PC-9 (cell line): ENCODE data around the gene STXBP5. TPM values are rescaled to one million over a fixed set of nuclear protein-coding genes. Genes with fewer than 3 reads are reported as not detected.

ENCODE experiments used
- BruUV-seq: library from RNA; stranded (reverse); fragments of 400-500 nt; replicated peaks from 2 replicates; lab custom pipeline; 2021; lab: Mats Ljungman, UMichigan
- CTCF ChIA-PET: fragments of 300-600 bp; sonication (Branson Sonifier 250); formaldehyde crosslinking; loops from one replicate; lab custom pipeline; 2022; ENCODE audit warnings: antibody characterized with exemption; lab: Charles Lee
- POLR2A ChIA-PET: fragments of 300-600 bp; sonication (Branson Sonifier 250); formaldehyde crosslinking; loops from one replicate; lab custom pipeline; 2022; ENCODE audit warnings: antibody characterized with exemption; ENCODE audit not compliant: unreplicated experiment; lab: Charles Lee
- DNase-seq, 2 experiments: peaks; one replicate each; pipeline versions ENCODE4 v3.0.0 to v3.0.0-alpha.2; 2015 to 2022; ENCODE audit warnings: mixed read lengths in 1 of 2
- H2AFZ ChIP-seq: fragments of 200-600 bp; sonication (generic); 2 replicates; pipeline ENCODE4 v1.8.1; 2017; ENCODE audit warnings: antibody characterized with exemption
- H3F3A ChIP-seq: fragments of 200-600 bp; sonication (generic); 2 replicates; pipeline ENCODE4 v1.8.1; 2017; ENCODE audit warnings: antibody characterized with exemption, mild to moderate bottlenecking, low read depth; ENCODE audit not compliant: insufficient read depth
- H3K27ac ChIP-seq: fragments of 200-600 bp; sonication (generic); 2 replicates; pipeline ENCODE4 v1.6.1; 2016; ENCODE audit warnings: mixed run types
- H3K27me3 ChIP-seq: fragments of 200-600 bp; sonication (generic); 2 replicates; pipeline ENCODE4 v1.6.1; 2016; ENCODE audit warnings: low read depth, mixed run types; ENCODE audit not compliant: insufficient read depth
- H3K36me3 ChIP-seq: fragments of 200-600 bp; sonication (generic); 2 replicates; pipeline ENCODE4 v1.6.1; 2016; ENCODE audit warnings: low read depth, mixed run types
- H3K4me1 ChIP-seq: fragments of 200-600 bp; sonication (generic); replicated peaks from 2 replicates; pipeline ENCODE4 v1.6.1; 2016; ENCODE audit warnings: mixed run types; ENCODE audit not compliant: insufficient read depth
- H3K4me2 ChIP-seq: fragments of 200-600 bp; sonication (generic); 2 replicates; pipeline ENCODE4 v1.6.1; 2017; ENCODE audit warnings: mixed run types
- H3K4me3 ChIP-seq: fragments of 200-600 bp; sonication (generic); 2 replicates; pipeline ENCODE4 v1.6.1; 2016; ENCODE audit warnings: mixed run types
- H3K79me2 ChIP-seq: fragments of 200-600 bp; sonication (generic); 2 replicates; pipeline ENCODE4 v1.6.1; 2017; ENCODE audit warnings: low read depth, mixed run types
- H3K9me2 ChIP-seq: fragments of 200-600 bp; sonication (generic); 2 replicates; pipeline ENCODE4 v1.8.1; 2017; ENCODE audit warnings: mild to moderate bottlenecking; ENCODE audit not compliant: insufficient read depth
- H3K9me3 ChIP-seq: fragments of 200-600 bp; sonication (generic); 2 replicates; pipeline ENCODE4 v1.8.1; 2016; ENCODE audit warnings: low read depth; ENCODE audit not compliant: insufficient read depth
- H4K20me1 ChIP-seq: fragments of 200-600 bp; sonication (generic); 2 replicates; pipeline ENCODE4 v1.8.1; 2017; ENCODE audit not compliant: insufficient read depth
- EZH2 ChIP-seq: fragments of 200-600 bp; sonication (generic); IDR thresholded peaks from 2 replicates; pipeline ENCODE4 v1.8.0; 2017; ENCODE audit warnings: antibody characterized with exemption, low read depth
- intact Hi-C: fragments of 100-400 bp; cut with micrococcal nuclease; formaldehyde crosslinking; loops from one replicate; pipeline ENCODE4 v1.10.0; 2022; ENCODE audit not compliant: unreplicated experiment
- total RNA-seq: library from RNA; stranded (reverse); gene quantifications from 2 replicates; pipeline ENCODE4 v1.2.3, GENCODE V29; 2021
- TF ChIP-seq, protein P1 (sequence below): fragments of 200-600 bp; sonication (generic); conservative IDR thresholded peaks from 2 replicates; pipeline ENCODE4 v1.6.1; 2017; ENCODE audit warnings: mixed run types, antibody characterized with exemption, mild to moderate bottlenecking, moderate library complexity

The STXBP5 gene
- total RNA-seq, 1 experiment from 2014 or later = 4.6 TPM

DNA sequence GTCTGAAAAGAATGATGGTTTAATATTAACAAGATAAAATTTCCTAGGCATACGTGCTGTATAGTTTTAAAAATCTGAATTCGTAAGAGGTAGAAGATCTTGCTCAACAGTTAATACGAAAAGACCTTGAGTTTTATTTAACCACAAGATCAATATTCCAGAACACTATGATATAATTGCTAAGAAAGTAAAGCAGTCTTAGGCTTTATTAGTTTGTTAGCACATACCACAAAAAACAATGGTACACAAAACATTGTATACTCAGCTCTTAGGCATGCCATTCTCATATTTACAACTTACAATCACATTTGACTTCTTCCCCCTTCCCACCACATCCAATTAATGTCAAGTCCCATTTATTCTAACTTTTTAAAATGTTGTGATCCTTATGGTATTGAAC lies 24.4 kb upstream of the STXBP5 start:
- ChIA-PET POLR2A (no interaction called here), CTCF (no interaction called here)
- Histone ChIP-seq H2AFZ (no peak overlapping the region), H3K9me3 (no peaks in the 10 kb centered on the region), H4K20me1 (no peaks in the 10 kb centered on the region), H3K4me1 (peaks cover 9% of the 10 kb centered on the region), H3K27me3 (no peaks in the 10 kb centered on the region), H3K27ac (no peak overlapping the region), H3K4me2 (peak overlapping the region; percentile 39; the same call in 1 of the 2 replicates), H3F3A (no peaks in the 10 kb centered on the region), H3K79me2 (no peaks in the 10 kb centered on the region), H3K36me3 (no peaks in the 10 kb centered on the region), H3K4me3 (no peak overlapping the region), H3K9me2 (no peaks in the 10 kb centered on the region)
- no TSS peak for BruUV-seq
- intact Hi-C loops = no loop called here
- TF ChIP-seq, protein P1, sequence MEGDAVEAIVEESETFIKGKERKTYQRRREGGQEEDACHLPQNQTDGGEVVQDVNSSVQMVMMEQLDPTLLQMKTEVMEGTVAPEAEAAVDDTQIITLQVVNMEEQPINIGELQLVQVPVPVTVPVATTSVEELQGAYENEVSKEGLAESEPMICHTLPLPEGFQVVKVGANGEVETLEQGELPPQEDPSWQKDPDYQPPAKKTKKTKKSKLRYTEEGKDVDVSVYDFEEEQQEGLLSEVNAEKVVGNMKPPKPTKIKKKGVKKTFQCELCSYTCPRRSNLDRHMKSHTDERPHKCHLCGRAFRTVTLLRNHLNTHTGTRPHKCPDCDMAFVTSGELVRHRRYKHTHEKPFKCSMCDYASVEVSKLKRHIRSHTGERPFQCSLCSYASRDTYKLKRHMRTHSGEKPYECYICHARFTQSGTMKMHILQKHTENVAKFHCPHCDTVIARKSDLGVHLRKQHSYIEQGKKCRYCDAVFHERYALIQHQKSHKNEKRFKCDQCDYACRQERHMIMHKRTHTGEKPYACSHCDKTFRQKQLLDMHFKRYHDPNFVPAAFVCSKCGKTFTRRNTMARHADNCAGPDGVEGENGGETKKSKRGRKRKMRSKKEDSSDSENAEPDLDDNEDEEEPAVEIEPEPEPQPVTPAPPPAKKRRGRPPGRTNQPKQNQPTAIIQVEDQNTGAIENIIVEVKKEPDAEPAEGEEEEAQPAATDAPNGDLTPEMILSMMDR = no peak
- TF ChIP-seq EZH2 = no peak
- peak in 1 of 2 experiments; percentile 75 for DNase-seq

DNA sequence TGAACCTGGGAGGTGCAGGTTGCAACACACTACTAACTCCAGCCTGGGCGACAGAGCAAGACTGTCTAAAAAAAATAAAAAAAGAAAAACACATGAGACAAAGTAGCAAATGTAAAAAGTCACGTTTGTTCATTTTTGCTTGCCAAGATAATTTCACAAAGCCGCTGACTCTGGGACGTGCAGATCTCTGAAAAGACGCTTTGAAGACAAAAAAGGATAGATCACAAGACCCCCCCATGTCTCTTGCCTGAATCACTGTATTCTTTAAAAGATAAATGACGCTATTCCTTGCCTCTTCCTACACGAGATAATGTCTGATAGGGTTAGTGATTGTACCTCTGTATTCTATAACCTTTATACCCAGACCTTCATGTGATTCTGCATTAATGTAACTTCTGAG lies 23.3 kb upstream of the STXBP5 start:
- H3K9me2 ChIP-seq = no peaks in the 10 kb centered on the region
- no peaks in the 10 kb centered on the region for H3K79me2 ChIP-seq
- peaks cover 9% of the 10 kb centered on the region for H3K4me1 ChIP-seq
- H3K36me3 ChIP-seq = no peaks in the 10 kb centered on the region
- no peak overlapping the region for H3K27ac ChIP-seq
- H3K27me3 ChIP-seq = no peaks in the 10 kb centered on the region
- intact Hi-C loops = no loop called here
- H4K20me1 ChIP-seq = no peaks in the 10 kb centered on the region
- no peak for TF ChIP-seq EZH2
- TF ChIP-seq, protein P1 = no peak
- BruUV-seq = no TSS peak
- no peak overlapping the region for H3K4me2 ChIP-seq
- POLR2A ChIA-PET = no interaction called here
- H3F3A ChIP-seq = no peaks in the 10 kb centered on the region
- DNase-seq = no peak
- H2AFZ ChIP-seq = no peak overlapping the region
- CTCF ChIA-PET = no interaction called here
- no peak overlapping the region for H3K4me3 ChIP-seq
- no peaks in the 10 kb centered on the region for H3K9me3 ChIP-seq

DNA sequence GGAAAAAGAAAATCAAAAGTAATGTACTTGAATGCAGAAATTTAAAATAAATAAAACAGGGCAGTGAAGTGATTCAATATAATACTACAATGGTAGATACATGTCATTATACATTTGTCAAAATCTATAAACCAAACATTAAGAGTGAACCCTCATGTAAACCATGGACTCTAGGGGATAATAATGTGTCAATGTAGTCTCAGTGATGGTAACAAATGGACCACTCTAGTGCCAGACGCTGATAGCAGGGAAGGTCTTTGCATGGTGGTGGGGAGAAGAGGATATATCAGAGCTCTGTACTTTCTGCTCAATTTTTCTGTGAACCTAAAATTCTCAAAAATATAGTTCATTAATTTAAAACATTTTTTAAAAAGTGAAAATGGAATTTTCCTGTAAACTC lies 19.8 kb upstream of the STXBP5 start:
- Histone ChIP-seq H3K27ac (no peak overlapping the region), H3F3A (no peaks in the 10 kb centered on the region), H4K20me1 (no peaks in the 10 kb centered on the region), H3K4me3 (no peak overlapping the region), H3K36me3 (no peaks in the 10 kb centered on the region), H2AFZ (no peak overlapping the region), H3K4me2 (no peak overlapping the region), H3K4me1 (peaks cover 8% of the 10 kb centered on the region), H3K27me3 (no peaks in the 10 kb centered on the region), H3K9me3 (no peaks in the 10 kb centered on the region; the same call in 1 of the 2 replicates), H3K9me2 (no peaks in the 10 kb centered on the region), H3K79me2 (no peaks in the 10 kb centered on the region)
- no peak for DNase-seq
- BruUV-seq = no TSS peak
- intact Hi-C loops = no loop called here
- TF ChIP-seq, protein P1 = no peak
- TF ChIP-seq EZH2 = no peak
- ChIA-PET CTCF (no interaction called here), POLR2A (no interaction called here)
